Measurements from ENCODE around the gene TAGAP. TPM values are rescaled to one million over a fixed set of nuclear protein-coding genes. Genes with fewer than 3 reads are reported as not detected.
A peak's percentile ranks its signal among the peaks of the same experiment; 100 is the strongest.

The TAGAP gene
- total RNA-seq, 1 donor from 2014 or later: 9.2 TPM

- no peaks in the 10 kb centered on the region for H3K36me3 ChIP-seq
- DNase-seq (ENCODE audit: low spot score in 2 of 2): no peak
- no peaks in the 10 kb centered on the region for H3K9me3 ChIP-seq
- H3K4me3 ChIP-seq: no peak overlapping the region
- intact Hi-C loops (cut with DNase I): no loop called here
- no peak for TF ChIP-seq CTCF (IDR thresholded peaks at IDR 0.05)
- H3K27ac ChIP-seq: no peak overlapping the region
- H3K27me3 ChIP-seq: no peaks in the 10 kb centered on the region
- no peaks in the 10 kb centered on the region for H3K4me1 ChIP-seq
Measured at GRCh38 chr6:159047891-159048685, 3.3 kb upstream of the TAGAP start.

GRCh38 chr6:159045801-159046200 is 1.0 kb upstream of the TAGAP start:
- intact Hi-C loops (cut with DNase I): no loop called here

GRCh38 chr6:159043947-159044346 is 844 bp downstream of the TAGAP start:
- Histone ChIP-seq H3K27me3 (no peaks in the 10 kb centered on the region), H3K27ac (no peak overlapping the region), H3K4me3 (peak overlapping the region in 1 of 2 donors; percentile 29), H3K36me3 (no peaks in the 10 kb centered on the region), H3K9me3 (no peaks in the 10 kb centered on the region), H3K4me1 (no peaks in the 10 kb centered on the region)
- no peak for DNase-seq (ENCODE audit: low spot score in 2 of 2)
- no peak for TF ChIP-seq CTCF (IDR thresholded peaks at IDR 0.05)
- intact Hi-C loops (cut with DNase I): no loop called here

More at GRCh38 chr6:159045801-159046200, 1.0 kb upstream of the TAGAP start:
- Histone ChIP-seq H3K4me3 (no peak overlapping the region), H3K27ac (no peak overlapping the region), H3K4me1 (no peaks in the 10 kb centered on the region), H3K36me3 (no peaks in the 10 kb centered on the region), H3K9me3 (no peaks in the 10 kb centered on the region), H3K27me3 (no peaks in the 10 kb centered on the region)
- no peak for TF ChIP-seq CTCF (IDR thresholded peaks at IDR 0.05)
- no peak for DNase-seq (ENCODE audit: low spot score in 2 of 2)

GRCh38 chr6:159043251-159043650 is 1.5 kb downstream of the TAGAP start:
- Histone ChIP-seq H3K36me3 (no peaks in the 10 kb centered on the region), H3K9me3 (no peaks in the 10 kb centered on the region), H3K4me3 (peak overlapping the region in 1 of 2 donors; percentile 29), H3K4me1 (no peaks in the 10 kb centered on the region), H3K27me3 (no peaks in the 10 kb centered on the region), H3K27ac (no peak overlapping the region)
- TF ChIP-seq CTCF (IDR thresholded peaks at IDR 0.05): no peak
- intact Hi-C loops (cut with DNase I): no loop called here
- DNase-seq (ENCODE audit: low spot score in 2 of 2): no peak

- intact Hi-C loops (cut with DNase I): no loop called here
- no peak overlapping the region for H3K27ac ChIP-seq
- DNase-seq (ENCODE audit: low spot score in 2 of 2): no peak
- TF ChIP-seq CTCF (IDR thresholded peaks at IDR 0.05): no peak
- H3K4me3 ChIP-seq: no peak overlapping the region
- H3K4me1 ChIP-seq: no peaks in the 10 kb centered on the region
- H3K27me3 ChIP-seq: no peaks in the 10 kb centered on the region
- H3K36me3 ChIP-seq: no peaks in the 10 kb centered on the region
- H3K9me3 ChIP-seq: no peaks in the 10 kb centered on the region
Measured at GRCh38 chr6:159042826-159043181, 2.0 kb downstream of the TAGAP start.

Data from ascending aorta (tissue), 2 donors.